Upper lobe of left lung (tissue), 6 donors: ENCODE results near the gene CARMIL1. TPM values are rescaled to one million over a fixed set of nuclear protein-coding genes. Genes with fewer than 3 reads are reported as not detected.

Experiments
- ATAC-seq, 2 donors: fragments of 200-7000 bp; cut with Tn5 transposase; one replicate each; pipeline ENCODE4 v1.9.1; 2022; ENCODE audit warnings: mild to moderate bottlenecking in 2 of 2, moderate library complexity in 2 of 2; ENCODE audit not compliant: low FRiP score in 2 of 2
- DNase-seq, 2 donors: peaks; one replicate each; pipeline ENCODE4 v3.0.0-alpha.2; 2019 to 2020
- H3K27ac ChIP-seq, 4 donors: fragments of 200-600 bp; sonication (generic); one replicate each; pipeline ENCODE4 v1.5.1; 2016 to 2019
- H3K27me3 ChIP-seq, 4 donors: fragments of 200-600 bp; sonication (generic); one replicate each; pipeline ENCODE4 v1.5.1; 2017 to 2019
- H3K36me3 ChIP-seq, 4 donors: fragments of 200-600 bp; sonication (generic); one replicate each; pipeline ENCODE4 v1.5.1; 2016 to 2019
- H3K4me1 ChIP-seq, 4 donors: fragments of 200-600 bp; sonication (generic); one replicate each; pipeline ENCODE4 v1.5.1; 2018 to 2019
- H3K4me3 ChIP-seq, 4 donors: fragments of 200-600 bp; sonication (generic); one replicate each; pipeline ENCODE4 v1.5.1; 2017 to 2019; ENCODE audit warnings: mild to moderate bottlenecking in 2 of 4, moderate library complexity in 1 of 4
- H3K9me3 ChIP-seq, 4 donors: fragments of 200-600 bp; sonication (generic); one replicate each; pipeline ENCODE4 v1.5.1; 2018 to 2019
- CTCF ChIP-seq, 6 experiments: fragments of 450-650 bp in 4 of 6; fragments of 200-600 bp in 2 of 6; sonication (generic) in 2 of 6; IDR thresholded peaks; one replicate each; pipeline ENCODE4 v1.5.1; 2016 to 2019; ENCODE audit warnings: antibody characterized with exemption in 6 of 6
- EP300 ChIP-seq, 4 donors: sonication (generic); formaldehyde crosslinking; IDR thresholded peaks; one replicate each; pipeline ENCODE4 v1.5.1; 2017; ENCODE audit warnings: antibody characterized with exemption in 4 of 4, control low read depth in 2 of 4
- POLR2A ChIP-seq, 4 donors: fragments of 450-650 bp; IDR thresholded peaks; one replicate each; pipeline ENCODE4 v1.5.1; 2016 to 2017; ENCODE audit warnings: antibody characterized with exemption in 4 of 4, mild to moderate bottlenecking in 2 of 4
- POLR2AphosphoS5 ChIP-seq, 2 donors: sonication (generic); formaldehyde crosslinking; IDR thresholded peaks; one replicate each; pipeline ENCODE4 v1.5.1; 2017; ENCODE audit warnings: antibody characterized with exemption in 2 of 2
- WGBS, 2 donors: methylation state at CpG; one replicate each; pipeline ENCODE4 v1.1.5; 2017 to 2018; 5-methylcytosine and 5-hydroxymethylcytosine counted together
- total RNA-seq, 6 donors: library from RNA; depleted of rRNA in 4 of 6; stranded (reverse); fragments of >200 nt in 4 of 6; gene quantifications; one replicate each; pipeline versions ENCODE4 v1.1.0 to v1.2.1, GENCODE V29; 2016 to 2021
- donor health status: DM: no; HTN: no; CAD: no; lungs with moderate emphysema.
- donor health status: DM: no; HTN: yes; CAD: no; lungs with severe emphysema.

The CARMIL1 gene
- total RNA-seq, 6 donors from 2014 or later = 19.8 to 78.6 (median 44.9) TPM

DNA sequence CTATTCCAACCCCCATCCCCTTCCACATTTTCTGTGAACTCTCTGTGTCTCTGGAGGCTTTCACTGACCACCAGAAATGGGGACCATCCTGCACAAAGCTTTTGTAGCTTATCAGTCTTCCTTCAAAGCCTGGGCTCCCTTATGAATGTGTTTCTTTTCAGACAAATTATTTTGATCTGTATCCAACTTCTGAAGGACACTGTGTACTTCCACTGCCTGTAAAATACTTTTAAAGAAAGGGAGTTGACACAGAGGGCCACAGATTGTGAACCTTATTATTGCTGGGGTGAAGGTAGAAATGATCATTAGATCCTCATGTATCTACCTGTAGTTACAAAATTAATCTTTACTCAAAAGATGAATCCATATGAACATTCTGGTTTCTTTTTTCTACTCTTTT, 135.6 kb downstream of the CARMIL1 start:
- Histone ChIP-seq H3K4me1 (peaks cover 17 to 82% (median 31%) of the 10 kb centered on the region in 4 donors), H3K36me3 (no peaks in the 10 kb centered on the region), H3K27ac (no peak overlapping the region), H3K9me3 (no peaks in the 10 kb centered on the region), H3K27me3 (no peaks in the 10 kb centered on the region), H3K4me3 (no peak overlapping the region)
- ATAC-seq = no peak
- no peak for TF ChIP-seq CTCF (IDR thresholded peaks at IDR 0.05)
- TF ChIP-seq POLR2A (IDR thresholded peaks at IDR 0.05) = no peak
- no peak for TF ChIP-seq EP300 (IDR thresholded peaks at IDR 0.05)
- no peak for TF ChIP-seq POLR2AphosphoS5 (IDR thresholded peaks at IDR 0.05)
- no peak for DNase-seq

DNA sequence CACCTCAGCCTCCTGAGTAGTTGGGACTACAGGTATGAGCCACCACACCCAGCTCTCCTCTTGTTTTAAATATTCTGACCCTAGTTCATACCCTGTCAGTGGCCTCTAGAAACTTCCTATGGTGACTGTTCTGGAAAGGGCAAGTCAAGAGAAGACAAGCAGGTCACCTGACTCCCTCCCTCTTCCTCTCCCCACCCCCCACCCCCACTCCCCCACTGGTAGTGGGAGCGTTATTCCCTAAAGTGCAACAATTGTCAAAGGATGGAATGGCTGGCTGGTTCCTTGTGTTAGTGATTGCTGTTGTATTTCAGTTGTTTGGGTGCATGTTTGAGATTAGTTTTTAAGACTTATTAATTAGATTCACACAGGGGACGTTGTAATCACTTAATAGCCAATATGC, 136.1 kb downstream of the CARMIL1 start:
- TF ChIP-seq POLR2A (IDR thresholded peaks at IDR 0.05) = no peak
- no peak for TF ChIP-seq CTCF (IDR thresholded peaks at IDR 0.05)
- no peak for TF ChIP-seq EP300 (IDR thresholded peaks at IDR 0.05)
- no peak for TF ChIP-seq POLR2AphosphoS5 (IDR thresholded peaks at IDR 0.05)
- H3K4me1 ChIP-seq = peaks cover 17 to 80% (median 31%) of the 10 kb centered on the region in 4 donors

GRCh38 chr6:25415701-25416100, 136.5 kb downstream of the CARMIL1 start:
- no peaks in the 10 kb centered on the region for H3K27me3 ChIP-seq
- 65 to 79% methylated on average over 4 of the region's 4 CpGs for WGBS, 2 donors
- H3K4me1 ChIP-seq = peaks cover 17 to 76% (median 30%) of the 10 kb centered on the region in 4 donors
- TF ChIP-seq EP300 (IDR thresholded peaks at IDR 0.05) (no peak), POLR2A (IDR thresholded peaks at IDR 0.05) (no peak)
- H3K27ac ChIP-seq = peak overlapping the region in 1 of 4 donors; percentile 56
- H3K9me3 ChIP-seq = no peaks in the 10 kb centered on the region
- DNase-seq (no peak), ATAC-seq (no peak)
- H3K4me3 ChIP-seq = no peak overlapping the region
- no peaks in the 10 kb centered on the region for H3K36me3 ChIP-seq

More for the DNA sequence above, 136.1 kb downstream of the CARMIL1 start:
- no peaks in the 10 kb centered on the region for H3K36me3 ChIP-seq
- peak overlapping the region in 1 of 4 donors; percentile 56 for H3K27ac ChIP-seq
- 38% methylated on average over 2 of the region's 2 CpGs for WGBS, 2 donors
- H3K27me3 ChIP-seq = no peaks in the 10 kb centered on the region
- H3K9me3 ChIP-seq = no peaks in the 10 kb centered on the region
- no peak for DNase-seq
- ATAC-seq = no peak
- H3K4me3 ChIP-seq = no peak overlapping the region

DNA sequence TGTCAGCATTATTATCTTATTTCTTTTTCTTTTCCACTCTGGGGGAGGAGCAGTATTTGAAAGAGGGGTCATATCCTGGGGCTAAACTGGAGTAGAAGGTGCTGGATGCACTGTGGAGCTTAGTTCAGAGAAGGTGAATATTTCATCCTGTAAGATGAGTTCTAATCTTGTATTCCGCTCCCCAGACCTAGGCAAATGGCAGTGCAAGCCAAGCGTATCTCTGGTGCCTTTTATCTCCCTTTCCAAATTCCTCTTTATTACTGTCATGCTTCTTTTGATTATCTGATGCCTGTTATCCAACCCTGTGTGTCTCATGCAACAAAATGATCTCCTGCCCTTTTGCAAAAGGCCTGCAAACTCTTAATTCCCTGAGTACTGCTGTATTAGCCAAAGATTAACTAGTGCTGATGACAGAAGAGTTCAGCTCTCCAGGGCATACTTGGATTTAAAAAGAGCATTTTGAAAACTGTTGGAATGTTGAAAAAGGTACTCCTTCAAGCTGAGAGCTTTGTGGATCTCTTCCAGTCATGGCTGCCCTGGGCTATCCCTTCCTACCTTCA, 138.0 kb downstream of the CARMIL1 start:
- TF ChIP-seq POLR2AphosphoS5 (IDR thresholded peaks at IDR 0.05) = no peak
- no peak for TF ChIP-seq EP300 (IDR thresholded peaks at IDR 0.05)
- TF ChIP-seq CTCF (IDR thresholded peaks at IDR 0.05) = no peak
- no peak for TF ChIP-seq POLR2A (IDR thresholded peaks at IDR 0.05)
- Histone ChIP-seq H3K27ac (peak overlapping the region in 2 of 4 donors; percentile 4 to 42), H3K27me3 (no peaks in the 10 kb centered on the region), H3K9me3 (no peaks in the 10 kb centered on the region), H3K4me1 (peaks cover 17 to 70% (median 30%) of the 10 kb centered on the region in 4 donors), H3K4me3 (no peak overlapping the region), H3K36me3 (no peaks in the 10 kb centered on the region)
- 65 to 80% methylated on average over 2 of the region's 2 CpGs for WGBS, 2 donors
- DNase-seq (no peak), ATAC-seq (peak in 1 of 2 donors; percentile 40)

- ATAC-seq (no peak), DNase-seq (no peak)
- 59 to 61% methylated on average over 5 of the region's 5 CpGs for WGBS, 2 donors
- Histone ChIP-seq H3K9me3 (no peaks in the 10 kb centered on the region), H3K4me3 (no peak overlapping the region), H3K27me3 (no peaks in the 10 kb centered on the region), H3K4me1 (peaks cover 17 to 56% (median 23%) of the 10 kb centered on the region in 4 donors), H3K27ac (peak overlapping the region in 2 of 4 donors; percentile 40 to 52), H3K36me3 (no peaks in the 10 kb centered on the region)
- TF ChIP-seq POLR2A (IDR thresholded peaks at IDR 0.05) = no peak
- TF ChIP-seq POLR2AphosphoS5 (IDR thresholded peaks at IDR 0.05) = no peak
- TF ChIP-seq CTCF (IDR thresholded peaks at IDR 0.05) = no peak
- no peak for TF ChIP-seq EP300 (IDR thresholded peaks at IDR 0.05)
These were observed 139.4 kb downstream of the CARMIL1 start for GRCh38 chr6:25418454-25419052.
